Measurements from ENCODE around the gene ALAS2. TPM values are rescaled to one million over a fixed set of nuclear protein-coding genes. Genes with fewer than 3 reads are reported as not detected.

Gene ALAS2
- total and polyA plus RNA-seq, 2 donors (not counting 1 experiment from before 2014, with no cell fraction given): not detected

GRCh38 chrX:55026143-55026542 is 4.6 kb downstream of the ALAS2 start:
- TF ChIP-seq, protein P1, sequence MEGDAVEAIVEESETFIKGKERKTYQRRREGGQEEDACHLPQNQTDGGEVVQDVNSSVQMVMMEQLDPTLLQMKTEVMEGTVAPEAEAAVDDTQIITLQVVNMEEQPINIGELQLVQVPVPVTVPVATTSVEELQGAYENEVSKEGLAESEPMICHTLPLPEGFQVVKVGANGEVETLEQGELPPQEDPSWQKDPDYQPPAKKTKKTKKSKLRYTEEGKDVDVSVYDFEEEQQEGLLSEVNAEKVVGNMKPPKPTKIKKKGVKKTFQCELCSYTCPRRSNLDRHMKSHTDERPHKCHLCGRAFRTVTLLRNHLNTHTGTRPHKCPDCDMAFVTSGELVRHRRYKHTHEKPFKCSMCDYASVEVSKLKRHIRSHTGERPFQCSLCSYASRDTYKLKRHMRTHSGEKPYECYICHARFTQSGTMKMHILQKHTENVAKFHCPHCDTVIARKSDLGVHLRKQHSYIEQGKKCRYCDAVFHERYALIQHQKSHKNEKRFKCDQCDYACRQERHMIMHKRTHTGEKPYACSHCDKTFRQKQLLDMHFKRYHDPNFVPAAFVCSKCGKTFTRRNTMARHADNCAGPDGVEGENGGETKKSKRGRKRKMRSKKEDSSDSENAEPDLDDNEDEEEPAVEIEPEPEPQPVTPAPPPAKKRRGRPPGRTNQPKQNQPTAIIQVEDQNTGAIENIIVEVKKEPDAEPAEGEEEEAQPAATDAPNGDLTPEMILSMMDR (conservative IDR thresholded peaks at IDR 0.05 in 1 of 2, IDR thresholded peaks at IDR 0.05 in 1 of 2; ENCODE audit: low read depth in 1 of 2, low read length in 2 of 2): no peak
- TF ChIP-seq EZH2 (IDR thresholded peaks at IDR 0.05; ENCODE audit: low read length, missing control alignments): no peak
- H3K4me2 ChIP-seq (ENCODE audit: extremely low read depth, insufficient read depth, low read length): no peak overlapping the region
- DNase-seq (ENCODE audit: low read depth in 2 of 2): peak; percentile 0 to 15
- no peak overlapping the region for H3K27ac ChIP-seq (ENCODE audit: insufficient read depth, low read length)
- H4K20me1 ChIP-seq (ENCODE audit: control insufficient read depth, extremely low read depth, insufficient read depth, low read length): no peaks in the 10 kb centered on the region
- H3K9me3 ChIP-seq (ENCODE audit: control insufficient read depth, insufficient read depth, low read depth, low read length): no peaks in the 10 kb centered on the region
- no peaks in the 10 kb centered on the region for H3K27me3 ChIP-seq (ENCODE audit: control insufficient read depth, insufficient read depth, low read length)
- H3K4me3 ChIP-seq (replicated peaks in 1 of 4; ENCODE audit: control extremely low read depth in 1 of 4, insufficient read depth in 1 of 4, low read depth in 3 of 4, low read length in 4 of 4): no peak overlapping the region
- H3K79me2 ChIP-seq (ENCODE audit: control insufficient read depth, insufficient read depth, low read length): no peaks in the 10 kb centered on the region
- H3K4me1 ChIP-seq (ENCODE audit: control insufficient read depth, extremely low read depth, insufficient read depth, low read length): no peaks in the 10 kb centered on the region
- H3K36me3 ChIP-seq (ENCODE audit: control insufficient read depth, insufficient read depth, low read length): no peaks in the 10 kb centered on the region
- no peak overlapping the region for H3K9ac ChIP-seq (ENCODE audit: insufficient read depth, low read length)
- no peak overlapping the region for H2AFZ ChIP-seq (ENCODE audit: low read length)

- no peaks in the 10 kb centered on the region for H3K4me1 ChIP-seq (ENCODE audit: control insufficient read depth, extremely low read depth, insufficient read depth, low read length)
- H4K20me1 ChIP-seq (ENCODE audit: control insufficient read depth, extremely low read depth, insufficient read depth, low read length): no peaks in the 10 kb centered on the region
- H3K79me2 ChIP-seq (ENCODE audit: control insufficient read depth, insufficient read depth, low read length): no peaks in the 10 kb centered on the region
- H3K36me3 ChIP-seq (ENCODE audit: control insufficient read depth, insufficient read depth, low read length): no peaks in the 10 kb centered on the region
- no peaks in the 10 kb centered on the region for H3K9me3 ChIP-seq (ENCODE audit: control insufficient read depth, insufficient read depth, low read depth, low read length)
- no peak for TF ChIP-seq EZH2 (IDR thresholded peaks at IDR 0.05; ENCODE audit: low read length, missing control alignments)
- TF ChIP-seq, protein P1 (conservative IDR thresholded peaks at IDR 0.05 in 1 of 2, IDR thresholded peaks at IDR 0.05 in 1 of 2; ENCODE audit: low read depth in 1 of 2, low read length in 2 of 2): no peak
- no peak overlapping the region for H3K27ac ChIP-seq (ENCODE audit: insufficient read depth, low read length)
- H3K9ac ChIP-seq (ENCODE audit: insufficient read depth, low read length): no peak overlapping the region
- H3K27me3 ChIP-seq (ENCODE audit: control insufficient read depth, insufficient read depth, low read length): no peaks in the 10 kb centered on the region
- DNase-seq (ENCODE audit: low read depth in 2 of 2): no peak
- no peak overlapping the region for H3K4me2 ChIP-seq (ENCODE audit: extremely low read depth, insufficient read depth, low read length)
- no peak overlapping the region for H3K4me3 ChIP-seq (replicated peaks in 1 of 4; ENCODE audit: control extremely low read depth in 1 of 4, insufficient read depth in 1 of 4, low read depth in 3 of 4, low read length in 4 of 4)
- H2AFZ ChIP-seq (ENCODE audit: low read length): no peak overlapping the region
Measured at GRCh38 chrX:55014897-55015299, 15.9 kb downstream of the ALAS2 start.

GRCh38 chrX:55011294-55011693 is 19.5 kb downstream of the ALAS2 start:
- no peak overlapping the region for H2AFZ ChIP-seq (ENCODE audit: low read length)
- H3K27ac ChIP-seq (ENCODE audit: insufficient read depth, low read length): no peak overlapping the region
- peak in 1 of 2 donors; percentile 5 for DNase-seq (ENCODE audit: low read depth in 2 of 2)
- H3K4me1 ChIP-seq (ENCODE audit: control insufficient read depth, extremely low read depth, insufficient read depth, low read length): no peaks in the 10 kb centered on the region
- no peaks in the 10 kb centered on the region for H3K36me3 ChIP-seq (ENCODE audit: control insufficient read depth, insufficient read depth, low read length)
- no peaks in the 10 kb centered on the region for H3K79me2 ChIP-seq (ENCODE audit: control insufficient read depth, insufficient read depth, low read length)
- no peak overlapping the region for H3K4me3 ChIP-seq (replicated peaks in 1 of 4; ENCODE audit: control extremely low read depth in 1 of 4, insufficient read depth in 1 of 4, low read depth in 3 of 4, low read length in 4 of 4)
- H3K27me3 ChIP-seq (ENCODE audit: control insufficient read depth, insufficient read depth, low read length): no peaks in the 10 kb centered on the region
- H3K4me2 ChIP-seq (ENCODE audit: extremely low read depth, insufficient read depth, low read length): no peak overlapping the region
- H3K9me3 ChIP-seq (ENCODE audit: control insufficient read depth, insufficient read depth, low read depth, low read length): no peaks in the 10 kb centered on the region
- no peaks in the 10 kb centered on the region for H4K20me1 ChIP-seq (ENCODE audit: control insufficient read depth, extremely low read depth, insufficient read depth, low read length)
- H3K9ac ChIP-seq (ENCODE audit: insufficient read depth, low read length): no peak overlapping the region
- TF ChIP-seq EZH2 (IDR thresholded peaks at IDR 0.05; ENCODE audit: low read length, missing control alignments): no peak
- TF ChIP-seq, protein P1 (conservative IDR thresholded peaks at IDR 0.05 in 1 of 2, IDR thresholded peaks at IDR 0.05 in 1 of 2; ENCODE audit: low read depth in 1 of 2, low read length in 2 of 2): peak; percentile 30 to 36

Measured in fibroblast of lung (primary cell).